Measurements from ENCODE around the gene CNTNAP2. TPM values are rescaled to one million over a fixed set of nuclear protein-coding genes. Genes with fewer than 3 reads are reported as not detected.
"Not testable (repeated sequence)": the region's sequence is repeated elsewhere in the genome, so short reads cannot be mapped to it uniquely, and the experiment has no call there.

The CNTNAP2 gene
- total and polyA plus RNA-seq, 4 donors, result 0.14 to 2.3 (median 1.1) TPM

- H3K9ac ChIP-seq (ENCODE audit: low read depth in 1 of 2, low read length in 2 of 2), result no peak overlapping the region
- TF ChIP-seq FOXA1 (IDR thresholded peaks at IDR 0.05), result no peak
- no peak for TF ChIP-seq RXRA (IDR thresholded peaks at IDR 0.05)
- TF ChIP-seq ZBTB33 (IDR thresholded peaks at IDR 0.05), result no peak
- TF ChIP-seq HNF4A (conservative IDR thresholded peaks at IDR 0.05), result no peak
- TF ChIP-seq EGR1 (IDR thresholded peaks at IDR 0.05; ENCODE audit: low read depth in 2 of 2), result no peak
- no peak for TF ChIP-seq HNF4G (IDR thresholded peaks at IDR 0.05)
- TF ChIP-seq RAD21 (IDR thresholded peaks at IDR 0.05), result no peak
- no peak for TF ChIP-seq TAF1 (conservative IDR thresholded peaks at IDR 0.05)
- no peak for TF ChIP-seq JUND (IDR thresholded peaks at IDR 0.05)
- TF ChIP-seq SP1 (IDR thresholded peaks at IDR 0.05), result no peak
- TF ChIP-seq, protein P1, sequence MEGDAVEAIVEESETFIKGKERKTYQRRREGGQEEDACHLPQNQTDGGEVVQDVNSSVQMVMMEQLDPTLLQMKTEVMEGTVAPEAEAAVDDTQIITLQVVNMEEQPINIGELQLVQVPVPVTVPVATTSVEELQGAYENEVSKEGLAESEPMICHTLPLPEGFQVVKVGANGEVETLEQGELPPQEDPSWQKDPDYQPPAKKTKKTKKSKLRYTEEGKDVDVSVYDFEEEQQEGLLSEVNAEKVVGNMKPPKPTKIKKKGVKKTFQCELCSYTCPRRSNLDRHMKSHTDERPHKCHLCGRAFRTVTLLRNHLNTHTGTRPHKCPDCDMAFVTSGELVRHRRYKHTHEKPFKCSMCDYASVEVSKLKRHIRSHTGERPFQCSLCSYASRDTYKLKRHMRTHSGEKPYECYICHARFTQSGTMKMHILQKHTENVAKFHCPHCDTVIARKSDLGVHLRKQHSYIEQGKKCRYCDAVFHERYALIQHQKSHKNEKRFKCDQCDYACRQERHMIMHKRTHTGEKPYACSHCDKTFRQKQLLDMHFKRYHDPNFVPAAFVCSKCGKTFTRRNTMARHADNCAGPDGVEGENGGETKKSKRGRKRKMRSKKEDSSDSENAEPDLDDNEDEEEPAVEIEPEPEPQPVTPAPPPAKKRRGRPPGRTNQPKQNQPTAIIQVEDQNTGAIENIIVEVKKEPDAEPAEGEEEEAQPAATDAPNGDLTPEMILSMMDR (IDR thresholded peaks at IDR 0.05; ENCODE audit: low read depth, low read length, missing input control), result no peak
- H3K27me3 ChIP-seq (ENCODE audit: control insufficient read depth in 4 of 4, insufficient read depth in 4 of 4, low read length in 3 of 4), result no peaks in the 10 kb centered on the region
- no peaks in the 10 kb centered on the region for H3K4me1 ChIP-seq (ENCODE audit: control insufficient read depth in 4 of 4, insufficient read depth in 4 of 4, low read length in 3 of 4)
- H3K27ac ChIP-seq (ENCODE audit: low read depth in 1 of 2, low read length in 2 of 2), result no peak overlapping the region
- H3K9me3 ChIP-seq (ENCODE audit: control insufficient read depth in 4 of 4, low read length in 3 of 4), result no peaks in the 10 kb centered on the region
- H3K36me3 ChIP-seq (ENCODE audit: control insufficient read depth in 4 of 4, insufficient read depth in 3 of 4, low read depth in 1 of 4, low read length in 3 of 4), result no peaks in the 10 kb centered on the region
- H3K4me3 ChIP-seq (ENCODE audit: low read depth in 1 of 3, low read length in 3 of 3), result no peak overlapping the region
- DNase-seq (ENCODE audit: low spot score), result no peak
- WGBS, result 97% methylated on average over 5 of the region's 5 CpGs
Observed at GRCh38 chr7:148422030-148422429, 2305.4 kb downstream of the CNTNAP2 start.

- not testable (repeated sequence) for H3K27me3 ChIP-seq (ENCODE audit: control insufficient read depth in 4 of 4, insufficient read depth in 4 of 4, low read length in 3 of 4); H3K27ac ChIP-seq (ENCODE audit: low read depth in 1 of 2, low read length in 2 of 2); H3K9ac ChIP-seq (ENCODE audit: low read depth in 1 of 2, low read length in 2 of 2); H3K36me3 ChIP-seq (ENCODE audit: control insufficient read depth in 4 of 4, insufficient read depth in 3 of 4, low read depth in 1 of 4, low read length in 3 of 4); DNase-seq (ENCODE audit: low spot score); H3K4me3 ChIP-seq (ENCODE audit: low read depth in 1 of 3, low read length in 3 of 3); H3K9me3 ChIP-seq (ENCODE audit: control insufficient read depth in 4 of 4, low read length in 3 of 4); H3K4me1 ChIP-seq (ENCODE audit: control insufficient read depth in 4 of 4, insufficient read depth in 4 of 4, low read length in 3 of 4)
- 96% methylated on average over 24 of the region's 24 CpGs for WGBS
Observed at GRCh38 chr7:148426393-148426792, 2309.8 kb downstream of the CNTNAP2 start.

DNA sequence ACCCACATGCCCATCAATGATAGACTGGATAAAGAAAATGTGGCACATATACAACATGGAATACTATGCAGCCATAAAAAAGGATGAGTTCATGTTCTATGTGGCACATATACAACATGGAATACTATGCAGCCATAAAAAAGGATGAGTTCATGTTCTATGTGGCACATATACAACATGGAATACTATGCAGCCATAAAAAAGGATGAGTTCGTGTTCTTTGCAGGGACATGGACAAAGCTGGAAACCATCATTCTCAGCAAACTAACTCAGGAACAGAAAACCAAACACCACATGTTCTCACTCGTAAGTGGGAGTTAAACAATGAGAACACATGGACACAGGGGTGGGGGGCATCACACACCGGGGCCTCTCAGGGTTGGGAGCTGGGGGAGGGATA is 2314.1 kb downstream of the CNTNAP2 start:
- H3K4me1 ChIP-seq (ENCODE audit: control insufficient read depth in 4 of 4, insufficient read depth in 4 of 4, low read length in 3 of 4); H3K27me3 ChIP-seq (ENCODE audit: control insufficient read depth in 4 of 4, insufficient read depth in 4 of 4, low read length in 3 of 4); H3K9ac ChIP-seq (ENCODE audit: low read depth in 1 of 2, low read length in 2 of 2); H3K27ac ChIP-seq (ENCODE audit: low read depth in 1 of 2, low read length in 2 of 2); H3K36me3 ChIP-seq (ENCODE audit: control insufficient read depth in 4 of 4, insufficient read depth in 3 of 4, low read depth in 1 of 4, low read length in 3 of 4); H3K9me3 ChIP-seq (ENCODE audit: control insufficient read depth in 4 of 4, low read length in 3 of 4); DNase-seq (ENCODE audit: low spot score); H3K4me3 ChIP-seq (ENCODE audit: low read depth in 1 of 3, low read length in 3 of 3): not testable (repeated sequence)
- WGBS, result 94% methylated on average over 3 of the region's 3 CpGs
